Measurements from ENCODE around the gene ZACN.
A peak's percentile ranks its signal among the peaks of the same experiment; 100 is the strongest.
"Not testable (repeated sequence)": the region's sequence is repeated elsewhere in the genome, so short reads cannot be mapped to it uniquely, and the experiment has no call there.

ZACN gene

GRCh38 chr17:76056882-76057281 lies 22.1 kb upstream of the ZACN start:
- TF ChIP-seq, protein P1, sequence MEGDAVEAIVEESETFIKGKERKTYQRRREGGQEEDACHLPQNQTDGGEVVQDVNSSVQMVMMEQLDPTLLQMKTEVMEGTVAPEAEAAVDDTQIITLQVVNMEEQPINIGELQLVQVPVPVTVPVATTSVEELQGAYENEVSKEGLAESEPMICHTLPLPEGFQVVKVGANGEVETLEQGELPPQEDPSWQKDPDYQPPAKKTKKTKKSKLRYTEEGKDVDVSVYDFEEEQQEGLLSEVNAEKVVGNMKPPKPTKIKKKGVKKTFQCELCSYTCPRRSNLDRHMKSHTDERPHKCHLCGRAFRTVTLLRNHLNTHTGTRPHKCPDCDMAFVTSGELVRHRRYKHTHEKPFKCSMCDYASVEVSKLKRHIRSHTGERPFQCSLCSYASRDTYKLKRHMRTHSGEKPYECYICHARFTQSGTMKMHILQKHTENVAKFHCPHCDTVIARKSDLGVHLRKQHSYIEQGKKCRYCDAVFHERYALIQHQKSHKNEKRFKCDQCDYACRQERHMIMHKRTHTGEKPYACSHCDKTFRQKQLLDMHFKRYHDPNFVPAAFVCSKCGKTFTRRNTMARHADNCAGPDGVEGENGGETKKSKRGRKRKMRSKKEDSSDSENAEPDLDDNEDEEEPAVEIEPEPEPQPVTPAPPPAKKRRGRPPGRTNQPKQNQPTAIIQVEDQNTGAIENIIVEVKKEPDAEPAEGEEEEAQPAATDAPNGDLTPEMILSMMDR (IDR thresholded peaks at IDR 0.05; ENCODE audit: low read depth, low read length): no peak
- no peak overlapping the region for H3K4me3 ChIP-seq (replicated peaks in 1 of 2; ENCODE audit: low read depth in 2 of 2, low read length in 2 of 2)
- no peak for DNase-seq (ENCODE audit: low read depth in 2 of 2)

DNA sequence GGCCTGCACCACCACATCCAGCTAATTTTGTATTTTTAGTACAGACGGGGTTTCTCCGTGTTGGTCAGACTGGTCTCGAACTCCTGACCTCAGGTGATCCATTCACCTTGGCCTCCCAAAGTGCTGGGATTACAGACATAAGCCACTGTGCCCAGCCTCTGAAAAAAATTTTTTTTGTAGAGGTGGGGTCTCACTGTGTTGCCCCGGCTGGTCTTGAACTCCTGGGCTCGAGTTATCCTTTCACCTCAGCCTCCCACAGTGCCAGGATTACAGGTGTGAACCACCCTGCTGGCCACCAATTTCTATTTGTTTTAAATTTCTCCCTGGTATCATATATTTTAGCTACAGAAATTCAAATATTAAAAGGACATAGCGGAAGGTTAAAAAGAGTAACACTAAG lies 20.7 kb upstream of the ZACN start:
- not testable (repeated sequence) for H3K4me3 ChIP-seq (replicated peaks in 1 of 2; ENCODE audit: low read depth in 2 of 2, low read length in 2 of 2); DNase-seq (ENCODE audit: low read depth in 2 of 2)

DNA sequence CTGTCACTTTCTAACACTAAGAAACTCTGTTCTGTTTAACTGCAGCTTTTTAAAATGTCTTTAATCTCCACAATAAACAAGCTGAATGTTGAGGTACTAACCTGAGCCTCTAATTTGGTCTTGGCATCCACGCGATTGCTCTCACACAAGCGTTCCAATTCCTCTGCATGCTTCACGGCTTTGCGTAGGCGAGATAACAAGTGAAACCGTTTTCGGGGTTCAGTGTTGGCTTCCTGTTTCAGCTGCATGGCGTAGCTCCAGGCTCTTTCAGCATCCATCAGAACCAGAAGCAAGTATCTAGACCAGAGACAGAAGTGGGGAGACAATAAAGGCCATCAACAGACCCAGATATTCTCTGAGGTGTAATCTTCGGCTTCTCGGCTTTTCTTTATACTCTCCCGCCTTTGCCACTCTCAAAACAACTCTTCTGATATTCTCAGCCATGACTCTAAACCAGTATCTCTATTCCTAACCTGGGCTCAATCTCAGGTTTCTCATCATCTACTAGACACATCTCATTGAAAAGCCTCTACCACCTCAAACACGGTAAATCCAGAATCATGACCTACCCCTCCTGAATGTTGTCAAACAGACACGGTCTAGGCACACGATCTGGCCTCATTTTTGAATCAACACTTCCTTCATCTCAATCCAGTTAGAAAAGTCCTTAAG lies 15.0 kb upstream of the ZACN start:
- no peak for DNase-seq (ENCODE audit: low read depth in 2 of 2)
- no peak overlapping the region for H3K4me3 ChIP-seq (replicated peaks in 1 of 2; ENCODE audit: low read depth in 2 of 2, low read length in 2 of 2)
- TF ChIP-seq, protein P1 (IDR thresholded peaks at IDR 0.05; ENCODE audit: low read depth, low read length): no peak

GRCh38 chr17:76065775-76066174 lies 13.2 kb upstream of the ZACN start:
- no peak overlapping the region for H3K4me3 ChIP-seq (replicated peaks in 1 of 2; ENCODE audit: low read depth in 2 of 2, low read length in 2 of 2)
- no peak for DNase-seq (ENCODE audit: low read depth in 2 of 2)
- TF ChIP-seq, protein P1 (IDR thresholded peaks at IDR 0.05; ENCODE audit: low read depth, low read length): no peak

DNA sequence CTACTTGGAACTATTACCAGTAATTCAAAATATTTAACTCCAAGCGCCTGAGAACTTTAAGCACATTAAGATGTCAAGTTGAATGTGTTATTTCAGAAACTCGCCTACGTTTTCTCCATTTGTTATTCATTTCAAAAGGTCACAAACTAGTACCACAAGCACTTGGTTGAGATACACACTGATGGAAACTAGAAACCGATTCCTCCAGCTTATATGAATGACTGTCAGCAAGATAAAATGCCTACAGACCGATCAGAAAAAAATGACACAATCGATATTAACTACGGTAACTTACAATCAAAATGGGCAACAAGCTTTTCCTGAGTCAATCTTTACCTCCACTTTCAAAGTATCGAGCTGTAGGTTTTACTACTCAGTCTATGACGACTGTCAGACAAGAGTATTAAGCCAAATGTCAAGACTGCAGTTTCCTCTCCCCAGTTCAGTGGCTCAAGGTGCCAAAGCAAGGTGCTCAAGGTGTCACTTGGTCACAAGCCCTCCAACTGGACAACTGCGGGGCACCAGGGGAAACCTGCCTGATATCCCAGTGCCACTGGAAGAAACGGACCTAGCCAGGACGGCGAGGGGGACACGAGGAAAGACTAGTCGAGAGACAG lies 7.3 kb upstream of the ZACN start:
- peak overlapping the region; percentile 81 to 96 for H3K4me3 ChIP-seq (replicated peaks in 1 of 2; ENCODE audit: low read depth in 2 of 2, low read length in 2 of 2)
- no peak for DNase-seq (ENCODE audit: low read depth in 2 of 2)
- TF ChIP-seq, protein P1 (IDR thresholded peaks at IDR 0.05; ENCODE audit: low read depth, low read length): no peak

GRCh38 chr17:76072148-76072858 lies 6.7 kb upstream of the ZACN start, which contains the start of gene SRP68:
Gene SRP68, minus strand, starts transcription at chr17:76072517. Its CDS starts 26 bp downstream, at chr17:76072491.
- TF ChIP-seq, protein P1 (IDR thresholded peaks at IDR 0.05; ENCODE audit: low read depth, low read length): no peak
- peak within 1 kb of the TSS; percentile 81 to 96 for H3K4me3 ChIP-seq (replicated peaks in 1 of 2; ENCODE audit: low read depth in 2 of 2, low read length in 2 of 2)
- DNase-seq (ENCODE audit: low read depth in 2 of 2): peak; percentile 91 to 94

Data from cardiac fibroblast (primary cell).